Stimulated activated CD4-positive, alpha-beta T cell treated with anti-CD3 and anti-CD28 coated beads, Interleukin-12 subunit alpha, Interleukin-12 subunit beta, amount 100 ng/mL, for 4 hours (primary cell): ENCODE data around the gene ABR.
"Not testable (repeated sequence)": the region's sequence is repeated elsewhere in the genome, so short reads cannot be mapped to it uniquely, and the experiment has no call there.

Source experiments
- DNase-seq: peaks from one replicate; pipeline ENCODE4 v3.0.0-alpha.2; 2020

ABR gene

DNA sequence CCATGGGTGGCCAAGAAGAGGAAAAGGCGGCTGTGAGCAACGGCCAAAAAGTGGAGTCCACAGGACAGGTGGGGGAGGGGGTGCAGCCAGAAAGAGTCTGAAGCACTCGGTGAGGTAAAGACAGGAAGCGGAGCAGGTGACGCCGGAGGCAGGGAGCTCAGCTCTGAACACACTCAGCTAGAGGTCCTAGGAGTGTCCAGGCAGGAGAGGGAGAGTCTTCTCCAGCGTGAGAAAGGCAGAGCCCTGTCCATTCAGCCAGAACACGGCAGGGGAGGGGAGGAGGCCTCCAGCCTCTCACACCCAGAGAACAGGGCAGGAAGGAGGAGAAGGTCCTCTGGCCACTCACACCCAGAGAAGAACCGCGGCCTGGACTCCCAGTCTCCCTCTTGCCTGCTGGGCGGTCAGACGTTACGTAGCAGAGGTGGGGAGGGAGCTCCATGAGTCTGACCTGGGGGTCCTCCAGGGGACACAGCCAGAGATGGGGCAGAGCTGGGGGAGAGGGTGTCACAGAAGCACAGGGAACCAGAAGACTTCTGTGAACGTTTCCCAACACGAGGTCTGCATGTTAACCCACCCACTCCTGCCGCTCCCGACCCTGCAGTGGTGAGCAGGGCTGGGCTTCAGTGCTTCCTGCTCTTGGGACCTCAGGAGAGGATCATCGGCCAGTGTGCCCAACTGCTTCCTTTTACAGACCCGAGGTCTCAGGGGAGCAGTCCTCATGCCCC lies 89.2 kb downstream of the ABR start:
- DNase-seq, result no peak

- no peak for DNase-seq
These were observed 89.9 kb downstream of the ABR start for GRCh38 chr17:1089915-1090314.

DNA sequence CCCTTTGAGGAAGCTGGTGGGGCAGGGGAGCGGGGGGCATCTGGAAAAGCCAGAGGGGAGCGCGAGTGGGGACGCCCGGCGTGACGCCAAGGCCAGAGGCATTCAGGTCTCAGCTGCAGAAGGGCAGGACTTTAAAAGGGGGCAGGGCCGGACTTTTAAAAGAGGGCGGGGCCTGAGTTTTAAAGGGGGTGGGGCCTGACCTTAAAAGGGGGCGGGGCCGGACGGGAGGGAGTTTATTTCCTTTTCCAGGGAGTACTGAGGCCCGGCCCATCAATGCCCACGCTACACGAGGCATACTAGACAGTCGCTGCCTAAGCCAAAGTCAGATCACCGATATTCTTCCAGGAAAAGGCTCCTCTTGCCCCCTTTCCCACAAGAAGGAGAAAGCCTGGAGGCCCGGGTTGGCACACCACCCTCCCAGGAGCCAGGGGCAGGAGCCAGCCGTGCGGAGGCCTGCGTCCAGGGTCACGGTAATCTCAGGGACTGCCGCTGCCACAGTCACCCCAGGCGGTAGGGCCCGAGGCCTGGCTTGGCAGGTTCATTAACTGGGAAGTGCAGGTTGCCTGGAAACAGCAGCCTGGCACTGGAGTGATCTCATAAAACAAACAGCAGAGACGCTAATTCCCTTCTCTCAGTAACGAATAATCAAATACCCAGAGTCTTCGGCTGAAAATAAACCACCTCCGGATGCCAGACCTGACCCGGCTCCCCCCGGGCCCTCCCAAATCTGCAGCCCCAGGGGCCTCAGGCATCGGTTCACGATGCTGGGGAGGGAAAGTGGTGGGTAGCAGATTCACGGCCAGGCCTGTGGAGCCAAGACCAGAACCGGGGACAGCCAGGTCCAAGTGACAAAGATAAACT lies 92.2 kb downstream of the ABR start:
- no peak for DNase-seq

DNA sequence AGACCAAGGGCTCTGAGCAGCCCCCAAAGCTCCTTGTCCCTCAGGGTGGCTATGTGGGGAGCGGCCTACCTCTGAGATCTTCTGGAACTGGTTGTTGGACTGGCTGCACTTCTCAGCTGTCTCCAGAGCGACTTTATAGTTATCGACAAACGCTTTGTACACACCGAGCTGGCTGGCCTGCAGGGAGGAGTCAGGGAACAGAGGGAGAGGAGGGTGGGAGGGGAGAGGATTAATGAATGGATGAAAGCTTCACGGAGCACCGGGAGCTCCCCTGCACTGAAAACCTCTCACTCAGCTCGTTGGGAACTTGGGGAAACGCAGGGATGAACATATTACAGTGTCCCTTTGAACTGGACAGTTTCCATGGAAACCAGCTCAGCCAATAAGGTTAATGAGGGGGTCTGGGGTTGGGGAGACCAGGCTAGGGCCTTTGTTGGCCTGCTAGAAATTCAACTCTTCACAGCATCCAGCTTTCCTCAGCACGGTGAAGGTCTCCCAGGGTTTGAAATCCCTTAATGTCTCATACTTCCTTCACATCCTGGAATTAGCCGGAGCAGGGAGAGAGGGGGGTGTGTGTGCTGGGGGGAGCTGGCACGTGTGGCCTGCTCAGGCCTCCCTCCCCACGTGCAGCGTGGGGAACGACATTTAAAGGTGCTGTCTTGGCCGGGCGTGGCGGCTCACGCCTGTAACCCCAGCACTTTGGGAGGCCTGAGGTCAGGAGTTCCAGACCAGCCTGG lies 96.2 kb downstream of the ABR start:
- DNase-seq, result no peak

- no peak for DNase-seq
These were observed 97.2 kb downstream of the ABR start for GRCh38 chr17:1082579-1082978.

DNA sequence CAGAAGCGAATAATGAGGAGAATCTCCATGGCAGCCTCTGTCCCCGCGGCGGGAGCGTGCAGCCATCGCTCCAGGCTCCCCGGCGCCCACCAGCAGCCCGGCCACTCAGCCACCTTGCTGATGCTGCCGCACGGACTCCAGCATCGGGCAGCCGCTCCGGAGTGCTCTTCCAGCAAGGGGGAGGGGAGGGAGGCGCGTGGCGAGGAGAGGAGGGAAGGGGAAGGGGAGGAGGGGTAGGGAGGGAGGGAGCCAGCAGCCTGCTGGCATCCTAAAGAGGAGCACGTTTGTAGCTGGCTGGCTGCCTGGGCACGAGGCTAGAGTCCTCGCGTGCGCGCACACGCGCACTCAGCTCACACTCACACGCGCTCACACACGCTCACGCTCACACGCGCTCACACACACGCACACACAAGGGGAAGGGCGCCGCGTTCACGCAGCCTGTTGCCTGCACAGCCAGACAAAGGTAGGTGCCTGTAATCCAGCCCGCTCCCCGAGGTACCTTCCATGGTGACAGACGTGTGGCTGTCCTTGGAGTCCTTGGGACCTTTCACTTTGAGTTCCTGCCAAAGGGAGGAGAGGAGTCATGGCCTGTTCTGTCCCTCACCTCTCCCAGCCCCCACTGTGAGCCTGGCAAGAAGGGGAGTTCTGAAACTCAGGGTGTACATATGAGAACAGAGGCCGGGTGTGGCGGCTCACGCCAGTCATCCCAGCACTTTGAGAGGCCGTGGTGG lies 100.8 kb downstream of the ABR start:
- DNase-seq, result no peak

DNA sequence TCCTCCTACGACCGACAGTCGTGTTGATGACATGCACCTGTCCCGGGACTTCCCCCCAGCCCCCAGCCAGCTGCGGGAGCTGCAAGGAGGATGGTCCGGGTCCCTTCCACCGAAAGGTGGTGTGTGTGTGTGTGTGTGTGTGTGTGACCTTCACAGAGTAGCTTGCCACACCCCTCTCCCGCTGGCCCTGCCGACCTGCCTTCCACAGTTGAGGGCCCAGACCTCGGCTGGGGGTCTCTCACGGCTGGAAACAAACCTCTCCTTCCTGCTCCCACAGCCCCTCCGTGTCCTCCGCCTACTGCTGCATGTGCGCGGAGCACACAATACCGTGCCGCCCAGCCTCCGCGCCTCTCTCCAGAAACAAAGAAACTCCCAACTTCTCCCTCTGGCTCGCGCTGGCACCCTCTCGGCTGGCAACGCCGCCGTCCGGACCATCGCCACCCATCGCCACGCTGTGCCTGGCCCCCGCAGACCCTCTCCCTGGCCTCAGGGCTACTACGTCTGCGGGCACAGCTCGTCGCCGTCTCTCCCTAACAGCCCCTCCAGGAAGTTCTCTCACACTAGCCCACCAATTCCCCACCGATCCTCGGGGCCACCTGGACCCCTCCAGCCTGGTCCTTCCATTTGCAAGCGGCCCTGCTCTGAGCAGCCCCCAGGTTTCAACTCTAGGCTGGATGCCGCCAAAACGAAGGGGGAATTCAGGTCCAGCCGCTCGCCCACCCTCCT lies 101.6 kb downstream of the ABR start:
- no peak for DNase-seq

DNA sequence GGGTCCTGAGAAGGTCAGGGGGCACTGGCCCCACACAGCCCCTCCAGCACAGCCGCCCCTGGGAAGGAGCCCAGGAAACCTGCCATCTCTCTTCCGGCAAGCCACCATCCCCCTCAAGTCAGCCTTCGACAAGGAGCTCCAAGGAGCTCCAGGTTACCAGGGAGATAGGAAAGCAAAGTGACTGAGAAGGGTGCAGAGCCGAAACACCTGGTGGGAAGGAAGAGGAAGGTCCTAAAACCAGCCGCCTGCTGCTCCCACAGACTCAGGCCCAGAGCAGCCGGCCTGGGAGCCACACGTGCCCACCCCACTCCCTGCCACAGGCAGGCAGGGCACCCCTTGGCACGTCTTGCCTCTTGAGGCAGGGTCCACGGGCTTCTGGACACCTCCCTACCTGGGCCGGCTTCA lies 102.2 kb downstream of the ABR start:
- DNase-seq, result no peak

GRCh38 chr17:1076982-1077302 lies 102.8 kb downstream of the ABR start:
- DNase-seq, result no peak

DNA sequence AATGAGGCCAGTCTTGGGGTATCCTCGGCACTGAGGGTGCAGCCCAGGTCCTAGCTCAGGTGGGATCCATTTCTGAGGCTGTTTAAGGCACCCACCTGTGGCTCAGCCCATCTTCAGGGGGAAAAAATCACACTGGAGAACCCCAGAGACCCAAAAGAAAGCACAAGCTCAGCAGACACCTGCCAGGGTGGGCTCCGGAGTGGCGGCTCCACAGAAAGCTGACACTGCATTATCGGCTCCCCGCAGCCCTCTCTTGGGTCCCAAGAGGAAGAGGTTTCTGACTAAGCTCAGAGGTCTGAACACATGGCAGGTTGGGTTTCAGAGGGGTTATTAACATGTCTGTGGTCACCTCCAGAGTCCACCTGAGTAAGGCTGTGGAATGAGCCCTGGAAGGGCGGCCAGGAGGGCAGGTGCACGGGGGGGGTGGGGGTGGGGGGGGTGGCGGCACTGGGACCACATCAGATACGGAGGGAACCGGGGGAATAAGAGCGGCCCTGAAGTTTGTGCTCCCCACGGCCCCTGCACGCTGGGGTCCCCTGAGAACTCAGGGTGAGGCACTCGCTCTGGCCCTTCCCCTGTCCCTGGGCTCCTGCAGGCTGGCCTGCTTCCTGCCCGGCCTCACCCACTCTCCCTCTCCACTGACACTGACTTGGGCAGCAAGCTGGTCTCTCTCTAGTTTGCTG lies 103.3 kb downstream of the ABR start:
- DNase-seq, result no peak

DNA sequence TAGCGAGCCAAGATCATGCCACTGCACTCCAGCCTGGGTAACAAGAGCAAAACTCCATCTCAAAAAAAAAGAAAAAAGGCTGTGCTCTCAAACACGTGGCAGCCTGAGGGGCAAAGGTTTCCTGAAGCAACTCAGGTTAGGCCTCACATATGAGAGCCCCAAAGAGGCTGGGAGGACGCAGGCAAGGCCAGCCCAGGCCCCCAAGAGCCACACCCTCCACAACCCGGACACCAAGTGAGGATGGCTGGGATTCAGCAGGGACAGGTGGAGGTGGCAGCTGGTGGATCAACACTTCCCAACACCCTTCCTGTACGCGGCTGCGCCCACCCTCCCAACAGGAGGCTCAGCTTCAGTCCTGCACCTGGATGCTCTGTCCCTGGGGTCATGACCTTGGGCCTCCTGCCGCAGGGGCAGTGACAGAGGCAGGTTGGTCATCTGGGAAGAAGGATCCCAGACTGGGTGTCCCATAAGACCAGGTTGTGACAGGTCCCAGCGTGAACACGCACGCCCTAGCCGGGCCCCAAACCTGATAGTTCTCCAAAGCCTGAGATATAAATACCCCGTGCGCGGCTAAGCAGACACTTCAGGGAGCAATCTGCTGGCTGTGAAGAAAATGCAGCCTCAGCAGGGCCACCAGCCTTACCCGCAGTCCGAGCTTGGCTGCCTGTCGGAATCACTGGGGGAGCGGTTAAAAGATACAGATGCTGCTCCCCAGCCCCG lies 104.7 kb downstream of the ABR start:
- no peak for DNase-seq

DNA sequence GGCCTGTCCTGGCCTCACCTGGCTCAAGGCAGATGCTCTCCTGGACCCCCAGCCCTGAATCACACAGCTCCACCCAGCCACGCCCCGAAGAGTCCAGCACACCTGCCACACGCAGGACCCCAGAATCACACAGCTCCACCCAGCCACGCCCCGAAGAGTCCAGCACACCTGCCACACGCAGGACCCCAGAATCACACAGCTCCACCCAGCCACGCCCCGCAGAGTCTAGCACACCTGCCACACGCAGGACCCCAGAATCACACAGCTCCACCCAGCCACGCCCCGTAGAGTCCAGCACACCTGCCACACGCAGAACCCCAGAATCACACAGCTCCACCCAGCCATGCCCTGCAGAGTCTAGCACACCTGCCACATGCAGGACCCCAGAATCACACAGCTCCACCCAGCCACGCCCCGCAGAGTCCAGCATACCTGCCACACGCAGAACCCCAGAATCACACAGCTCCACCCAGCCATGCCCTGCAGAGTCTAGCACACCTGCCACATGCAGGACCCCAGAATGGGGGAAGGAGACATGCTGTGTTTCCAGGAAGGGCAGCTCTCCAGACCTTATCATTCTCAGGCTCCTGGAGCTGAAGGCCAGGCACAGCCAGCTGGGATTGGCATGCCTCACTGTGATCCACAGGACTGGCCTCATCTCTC lies 105.7 kb downstream of the ABR start:
- not testable (repeated sequence) for DNase-seq

DNA sequence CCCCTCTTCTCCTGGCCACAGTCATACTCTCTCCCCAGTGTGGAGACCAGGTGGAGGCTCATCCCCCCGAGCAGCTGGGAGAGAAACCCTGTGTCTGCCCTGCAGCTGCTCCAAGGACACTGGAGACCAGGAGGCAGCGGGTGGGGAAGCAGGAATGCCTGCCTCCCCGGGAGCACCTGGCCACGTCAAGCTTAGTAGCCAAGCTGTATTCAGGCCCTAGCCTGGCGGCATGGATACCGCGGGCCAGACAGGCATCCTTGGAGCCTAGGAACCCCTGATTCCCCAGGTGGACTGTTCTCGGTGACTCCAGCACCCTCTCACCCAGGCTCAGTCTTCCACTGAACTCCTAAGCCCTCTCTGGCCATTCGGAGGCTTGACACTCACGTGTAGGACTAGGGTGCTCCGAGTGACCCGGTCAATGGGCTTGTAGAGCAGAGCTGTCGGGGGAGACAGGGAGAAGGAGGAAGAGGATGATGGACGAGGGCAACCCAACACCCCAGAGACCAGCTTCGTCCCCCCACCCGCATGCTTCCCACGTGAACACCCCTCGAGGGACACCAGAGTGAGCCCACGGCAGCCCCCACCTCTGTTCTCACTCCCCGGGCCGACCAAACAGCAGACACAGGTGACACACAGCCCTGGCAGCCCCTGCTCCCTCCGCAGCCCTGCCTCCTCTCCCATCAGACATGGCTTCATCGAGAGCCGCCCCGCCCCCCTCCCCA lies 106.4 kb downstream of the ABR start:
- DNase-seq, result no peak

DNA sequence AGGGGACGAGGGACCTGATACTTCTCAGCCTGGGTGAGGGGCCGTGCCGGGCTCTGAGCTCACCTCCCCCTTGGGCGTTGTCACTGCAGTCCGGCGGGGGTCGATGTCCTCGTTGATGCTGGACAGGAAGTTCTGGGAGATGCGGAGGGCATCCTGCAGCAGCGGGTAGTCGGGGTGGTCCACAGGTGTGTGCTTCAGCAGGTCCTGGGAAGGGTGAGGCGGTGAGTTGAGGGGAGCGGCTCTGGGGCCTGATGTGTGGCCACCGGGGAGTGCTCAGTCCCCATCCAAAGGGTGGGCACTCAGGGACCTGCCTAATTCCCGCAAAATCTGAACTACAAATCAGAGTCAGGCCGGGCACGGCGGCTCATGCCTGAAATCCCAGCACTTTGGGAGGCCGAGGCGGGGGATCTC lies 107.2 kb downstream of the ABR start:
- DNase-seq, result no peak

GRCh38 chr17:1071103-1071825 lies 108.5 kb downstream of the ABR start:
- DNase-seq, result no peak

DNA sequence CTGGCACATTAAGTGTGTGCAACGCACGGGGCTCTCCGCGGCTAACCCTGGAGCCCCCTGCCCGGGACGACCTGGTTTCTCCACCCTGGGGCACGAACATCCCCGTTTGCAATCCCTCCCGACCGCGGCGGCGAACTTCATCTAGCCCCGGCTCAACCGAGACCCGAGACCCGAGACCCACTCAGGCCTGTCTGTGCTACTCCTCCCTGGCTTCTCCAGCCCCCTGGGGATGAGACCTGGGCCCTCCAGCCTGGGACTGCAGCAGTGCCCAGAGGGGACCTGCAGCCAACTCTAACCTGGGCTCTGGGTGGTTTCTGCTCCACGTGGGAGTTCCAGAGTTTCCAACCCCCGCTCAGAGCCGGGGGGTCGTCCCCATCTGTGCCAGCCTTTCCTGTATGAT lies 109.4 kb downstream of the ABR start:
- no peak for DNase-seq

- DNase-seq, result no peak
These were observed 109.9 kb downstream of the ABR start for GRCh38 chr17:1069847-1070246.

DNA sequence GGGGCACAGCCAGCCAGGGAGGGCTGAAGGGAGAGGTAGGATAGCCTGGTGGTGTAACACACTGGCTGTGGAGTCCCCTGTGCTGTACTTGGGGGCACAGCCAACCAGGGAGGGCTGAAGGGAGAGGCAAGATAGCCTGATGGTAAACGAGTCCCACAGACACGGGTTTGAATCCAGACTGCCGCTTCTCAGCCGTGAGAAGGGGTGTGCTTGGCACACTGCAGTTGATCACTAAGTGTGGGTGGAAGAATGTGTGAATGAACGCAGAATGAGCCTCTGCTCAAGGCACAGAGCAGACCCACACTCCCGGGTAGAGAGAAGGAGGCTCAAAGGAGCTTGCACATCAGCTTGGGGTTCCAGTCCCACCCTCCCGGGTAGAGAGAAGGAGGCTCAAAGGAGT lies 111.4 kb downstream of the ABR start:
- DNase-seq, result no peak

GRCh38 chr17:1067282-1067956 lies 112.4 kb downstream of the ABR start:
- DNase-seq, result no peak
